K562 (cell line): ENCODE data around the gene ZC3H18. TPM values are rescaled to one million over a fixed set of nuclear protein-coding genes. Genes with fewer than 3 reads are reported as not detected.

Experiments
- FOXA3 ChIP-seq, 2 experiments: fragments of 450-650 bp in 1 of 2; sonication (generic) in 1 of 2; formaldehyde crosslinking; IDR thresholded peaks in 1 of 2; conservative IDR thresholded peaks in 1 of 2; 2 replicates each; pipeline versions ENCODE4 v1.4.0 to v1.8.0; 2020 to 2022; ENCODE audit warnings: mild to moderate bottlenecking in 2 of 2, missing genetic modification reagents in 1 of 2
- REST ChIP-seq, 2 experiments: fragments of 450-650 bp; formaldehyde crosslinking in 1 of 2; IDR thresholded peaks; 2 replicates each; pipeline versions ENCODE4 v1.4.0 to v1.6.1; 2014 to 2020; ENCODE audit warnings: mild to moderate bottlenecking in 2 of 2, borderline replicate concordance in 1 of 2, low read depth in 1 of 2
- SIN3B ChIP-seq: fragments of 450-650 bp; IDR thresholded peaks from 2 replicates; pipeline ENCODE4 v1.6.1; 2017; ENCODE audit warnings: low read depth, mild to moderate bottlenecking, moderate library complexity
- SRF ChIP-seq, 2 experiments: fragments of 250-450, 450-650 bp in 1 of 2; sonication (Bioruptor Pico) in 1 of 2; sonication (generic) in 1 of 2; formaldehyde crosslinking; IDR thresholded peaks; 2 replicates each; pipeline versions ENCODE4 v1.5.0 to v1.5.1; 2020 to 2022; ENCODE audit warnings: mild to moderate bottlenecking in 1 of 2, missing genetic modification reagents in 1 of 2
- ZNF398 ChIP-seq: fragments of 250-450 bp; sonication (Bioruptor Pico); IDR thresholded peaks from 2 replicates; pipeline ENCODE4 v1.8.0; 2021; ENCODE audit warnings: moderate library complexity, mild to moderate bottlenecking, inconsistent platforms
- polyA plus RNA-seq, 8 experiments: library from polyadenylated mRNA; depleted of rRNA in 4 of 8; stranded (reverse) in 5 of 8; unstranded in 3 of 8; fragments of >200 nt; fragmentation: Nextera tagmentation in 2 of 8; fragmentation: Illumina TruSeq in 1 of 8; extraction: Ambion mirVana in 2 of 8; extraction: Trizol in 1 of 8; gene quantifications; 2 replicates each; pipeline versions ENCODE4 v1.2.1 to v1.2.3, GENCODE V29; 2011 to 2014; ENCODE audit warnings: inconsistent platforms in 1 of 8, missing spikeins in 1 of 8
- total RNA-seq, 7 experiments: library from RNA; depleted of rRNA in 6 of 7; stranded (reverse); fragments of >200 nt in 6 of 7; fragmentation: Illumina TruSeq in 2 of 7; extraction: Trizol in 2 of 7; gene quantifications; 2 replicates each; pipeline versions ENCODE4 v1.2.1 to v1.2.3, GENCODE V29; 2011 to 2021; ENCODE audit warnings: low replicate concordance in 1 of 7

The ZC3H18 gene
- total and polyA plus RNA-seq, 9 of the 15 experiments (the other 6 are each of a cell fraction or from before 2014, with no cell fraction given), result 1.7 to 88.7 (median 26.9) TPM

- TF ChIP-seq REST (IDR thresholded peaks at IDR 0.05; ENCODE audit: borderline replicate concordance) (peak; percentile 62; the same call in 1 of the 2 replicates), REST (CRISPR knock-in tag; IDR thresholded peaks at IDR 0.05; ENCODE audit: low read depth) (no peak), SIN3B (0 out of 2 replicates have a peak, but pooled peaks have one; percentile 23), ZNF398 (no peak), SRF (CRISPR knock-in tag; IDR thresholded peaks at IDR 0.05) (no peak), FOXA3 (CRISPR knock-in tag; conservative IDR thresholded peaks at IDR 0.05 in 1 of 2, IDR thresholded peaks at IDR 0.05 in 1 of 2) (0 out of 4 replicates have a peak, but pooled peaks of 1 of the 2 experiments have one; percentile 67)
Observed at GRCh38 chr16:88561485-88562359, 8.5 kb upstream of the ZC3H18 start (continued).
